ENCODE data around the gene KRTAP4-9.

KRTAP4-9 gene

GRCh38 chr17:41151525-41151924 lies 46.3 kb downstream of the KRTAP4-9 start:
- Histone ChIP-seq H3K4me3 (ENCODE audit: extremely low read depth, insufficient read depth, low read length, poor library complexity, severe bottlenecking) (no peak overlapping the region), H3K9me3 (ENCODE audit: control insufficient read depth, low read length) (no peaks in the 10 kb centered on the region), H3K36me3 (ENCODE audit: control insufficient read depth, insufficient read depth, low read length) (no peaks in the 10 kb centered on the region), H3K4me1 (ENCODE audit: control insufficient read depth, insufficient read depth, low read length, poor library complexity, severe bottlenecking) (no peaks in the 10 kb centered on the region), H3K27ac (ENCODE audit: low read depth, low read length, severe bottlenecking) (no peak overlapping the region)
- WGBS, 2 experiments (ENCODE audit: insufficient coverage in 2 of 2), result no CpG with 5 or more reads among the region's 2 CpGs

- no peaks in the 10 kb centered on the region for H3K36me3 ChIP-seq (ENCODE audit: control insufficient read depth, insufficient read depth, low read length)
- H3K4me3 ChIP-seq (ENCODE audit: extremely low read depth, insufficient read depth, low read length, poor library complexity, severe bottlenecking), result no peak overlapping the region
- 67 to 80% methylated on average over 1 of the region's 2 CpGs for WGBS, 2 experiments (ENCODE audit: insufficient coverage in 2 of 2)
- H3K27ac ChIP-seq (ENCODE audit: low read depth, low read length, severe bottlenecking), result peak overlapping the region; percentile 43
- no peaks in the 10 kb centered on the region for H3K4me1 ChIP-seq (ENCODE audit: control insufficient read depth, insufficient read depth, low read length, poor library complexity, severe bottlenecking)
- no peaks in the 10 kb centered on the region for H3K9me3 ChIP-seq (ENCODE audit: control insufficient read depth, low read length)
Observed at GRCh38 chr17:41153856-41154255, 48.7 kb downstream of the KRTAP4-9 start.

Data from mesodermal cell (in vitro differentiated cells).